Esophagus (tissue), 2 donors: ENCODE results near the gene AKIRIN2. TPM values are rescaled to one million over a fixed set of nuclear protein-coding genes. Genes with fewer than 3 reads are reported as not detected.
"Not testable (repeated sequence)": the region's sequence is repeated elsewhere in the genome, so short reads cannot be mapped to it uniquely, and the experiment has no call there.

Experiments used
- H3K27ac ChIP-seq, 2 donors: one replicate each; pipeline ENCODE4 v1.5.1; 2013; ENCODE audit warnings: low read depth in 2 of 2, mild to moderate bottlenecking in 2 of 2, inconsistent platforms in 1 of 2, low read length in 1 of 2, moderate library complexity in 1 of 2
- H3K27me3 ChIP-seq, 2 donors: one replicate each; pipeline ENCODE4 v1.6.1; 2013; ENCODE audit warnings: low read length in 2 of 2, control low read depth in 1 of 2, mild to moderate bottlenecking in 1 of 2; ENCODE audit not compliant: insufficient read depth in 2 of 2, control insufficient read depth in 1 of 2
- H3K36me3 ChIP-seq, 2 donors: one replicate each; pipeline ENCODE4 v1.6.1; 2013; ENCODE audit warnings: low read length in 1 of 2; ENCODE audit not compliant: control insufficient read depth in 2 of 2, insufficient read depth in 2 of 2
- H3K4me1 ChIP-seq, 2 donors: one replicate each; pipeline ENCODE4 v1.6.1; 2013; ENCODE audit warnings: low read length in 1 of 2; ENCODE audit not compliant: control insufficient read depth in 2 of 2, insufficient read depth in 2 of 2
- H3K4me3 ChIP-seq, 2 donors: one replicate each; pipeline ENCODE4 v1.5.1; 2013; ENCODE audit warnings: low read length in 2 of 2, mild to moderate bottlenecking in 2 of 2, low read depth in 1 of 2, moderate library complexity in 1 of 2
- H3K9me3 ChIP-seq, 2 donors: one replicate each; pipeline ENCODE4 v1.6.1; 2013; ENCODE audit warnings: mild to moderate bottlenecking in 2 of 2, low read depth in 1 of 2, low read length in 1 of 2, moderate library complexity in 1 of 2; ENCODE audit not compliant: control insufficient read depth in 2 of 2, insufficient read depth in 1 of 2
- WGBS, 2 donors: extraction: QIAGEN DNeasy Blood & Tissue Kit; methylation state at CpG; one replicate each; pipeline ENCODE4 v1.1.7; 2013; 5-methylcytosine and 5-hydroxymethylcytosine counted together
- polyA plus RNA-seq, 2 donors: library from polyadenylated mRNA; stranded (reverse); fragments of 200-250 nt; gene quantifications; one replicate each; pipeline ENCODE4 v1.2.3, GENCODE V29; 2013
- donor health status: healthy with polysubstance abuse.
- donor health status: Bipolar disorder and iron deficiency.

Gene AKIRIN2
- polyA plus RNA-seq, 2 donors, result 24.1 to 29.6 TPM

GRCh38 chr6:87718662-87719433, 16.8 kb upstream of the AKIRIN2 start:
- no peaks in the 10 kb centered on the region for H3K36me3 ChIP-seq
- no peaks in the 10 kb centered on the region for H3K27me3 ChIP-seq
- H3K9me3 ChIP-seq, result no peaks in the 10 kb centered on the region
- WGBS, 2 donors, result 62 to 73% methylated on average over 9 of the region's 9 CpGs
- H3K4me1 ChIP-seq, result peaks cover 0 to 3% of the 10 kb centered on the region in 2 donors
- peak overlapping the region; percentile 34 to 57 for H3K27ac ChIP-seq
- no peak overlapping the region for H3K4me3 ChIP-seq

GRCh38 chr6:87716928-87717614, 15.0 kb upstream of the AKIRIN2 start:
- H3K36me3 ChIP-seq, result no peaks in the 10 kb centered on the region
- no peak overlapping the region for H3K27ac ChIP-seq
- no peak overlapping the region for H3K4me3 ChIP-seq
- H3K9me3 ChIP-seq, result no peaks in the 10 kb centered on the region
- WGBS, 2 donors, result 66 to 70% methylated on average over 4 of the region's 4 CpGs
- H3K4me1 ChIP-seq, result peaks cover 0 to 3% of the 10 kb centered on the region in 2 donors
- H3K27me3 ChIP-seq, result no peaks in the 10 kb centered on the region

GRCh38 chr6:87714093-87714842, 12.2 kb upstream of the AKIRIN2 start:
- no peaks in the 10 kb centered on the region for H3K27me3 ChIP-seq
- WGBS, 2 donors, result 30 to 55% methylated on average over 2 of the region's 2 CpGs
- H3K27ac ChIP-seq, result peak overlapping the region; percentile 29 to 31
- H3K9me3 ChIP-seq, result no peaks in the 10 kb centered on the region
- H3K4me1 ChIP-seq, result peaks cover 0 to 3% of the 10 kb centered on the region in 2 donors
- no peaks in the 10 kb centered on the region for H3K36me3 ChIP-seq
- H3K4me3 ChIP-seq, result no peak overlapping the region

GRCh38 chr6:87712713-87713112, 10.7 kb upstream of the AKIRIN2 start:
- H3K4me3 ChIP-seq, H3K36me3 ChIP-seq, H3K4me1 ChIP-seq, H3K9me3 ChIP-seq, H3K27me3 ChIP-seq, H3K27ac ChIP-seq: not testable (repeated sequence)
- 89 to 93% methylated on average over 2 to 3 of the region's 3 CpGs for WGBS, 2 donors

- WGBS, 2 donors, result 65 to 78% methylated on average over 3 of the region's 3 CpGs
- Histone ChIP-seq H3K4me3 (no peak overlapping the region), H3K4me1 (no peaks in the 10 kb centered on the region), H3K27ac (no peak overlapping the region), H3K27me3 (no peaks in the 10 kb centered on the region), H3K9me3 (no peaks in the 10 kb centered on the region), H3K36me3 (no peaks in the 10 kb centered on the region)
Observed at GRCh38 chr6:87710090-87710489, 8.1 kb upstream of the AKIRIN2 start.

GRCh38 chr6:87708581-87709427, 6.8 kb upstream of the AKIRIN2 start:
- H3K9me3 ChIP-seq, H3K36me3 ChIP-seq, H3K4me1 ChIP-seq, H3K4me3 ChIP-seq, H3K27ac ChIP-seq, H3K27me3 ChIP-seq: not testable (repeated sequence)
- WGBS, 2 donors, result 77 to 93% methylated on average over 6 of the region's 7 CpGs

GRCh38 chr6:87706187-87706966, 4.3 kb upstream of the AKIRIN2 start:
- Histone ChIP-seq H3K27me3 (no peaks in the 10 kb centered on the region), H3K4me3 (no peak overlapping the region), H3K36me3 (no peaks in the 10 kb centered on the region), H3K27ac (no peak overlapping the region), H3K4me1 (no peaks in the 10 kb centered on the region), H3K9me3 (no peaks in the 10 kb centered on the region)
- 82% methylated on average over 3 of the region's 3 CpGs for WGBS, 2 donors

GRCh38 chr6:87705070-87705691, 3.1 kb upstream of the AKIRIN2 start:
- Histone ChIP-seq H3K36me3 (no peaks in the 10 kb centered on the region), H3K4me1 (no peaks in the 10 kb centered on the region), H3K4me3 (no peak overlapping the region), H3K9me3 (no peaks in the 10 kb centered on the region), H3K27me3 (no peaks in the 10 kb centered on the region), H3K27ac (no peak overlapping the region)
- WGBS, 2 donors, result 81% methylated on average over 4 of the region's 4 CpGs
